GM12873 (cell line): ENCODE data around the gene NOXO1.

Experiments used
- CTCF ChIP-seq: IDR thresholded peaks from 2 replicates; pipeline ENCODE4 v1.5.1; 2012; ENCODE audit warnings: low read depth, mild to moderate bottlenecking, moderate library complexity, low read length, control low read depth; ENCODE audit not compliant: insufficient read depth; ENCODE audit errors: missing control alignments

The NOXO1 gene

GRCh38 chr16:1980030-1980769, 1.1 kb downstream of the NOXO1 start:
- no peak for TF ChIP-seq CTCF

- no peak for TF ChIP-seq CTCF
Observed at GRCh38 chr16:1979271-1980029, 1.8 kb downstream of the NOXO1 start.

- no peak for TF ChIP-seq CTCF
Observed at GRCh38 chr16:1978476-1979120, 2.7 kb downstream of the NOXO1 start.

- TF ChIP-seq CTCF = no peak
Observed at GRCh38 chr16:1977875-1978268, 3.4 kb downstream of the NOXO1 start.

- no peak for TF ChIP-seq CTCF
Observed at GRCh38 chr16:1976951-1977874, 4.1 kb downstream of the NOXO1 start.

GRCh38 chr16:1976216-1976520, 5.1 kb downstream of the NOXO1 start:
- no peak for TF ChIP-seq CTCF
